PC-9 (cell line): ENCODE data around the gene ZNF786. TPM values are rescaled to one million over a fixed set of nuclear protein-coding genes. Genes with fewer than 3 reads are reported as not detected.

Experiments used
- BruUV-seq: library from RNA; stranded (reverse); fragments of 400-500 nt; replicated peaks from 2 replicates; lab custom pipeline; 2021; lab: Mats Ljungman, UMichigan
- CTCF ChIA-PET: fragments of 300-600 bp; sonication (Branson Sonifier 250); formaldehyde crosslinking; loops from one replicate; lab custom pipeline; 2022; ENCODE audit warnings: antibody characterized with exemption; lab: Charles Lee
- POLR2A ChIA-PET: fragments of 300-600 bp; sonication (Branson Sonifier 250); formaldehyde crosslinking; loops from one replicate; lab custom pipeline; 2022; ENCODE audit warnings: antibody characterized with exemption; ENCODE audit not compliant: unreplicated experiment; lab: Charles Lee
- DNase-seq, 2 experiments: peaks; one replicate each; pipeline versions ENCODE4 v3.0.0 to v3.0.0-alpha.2; 2015 to 2022; ENCODE audit warnings: mixed read lengths in 1 of 2
- H2AFZ ChIP-seq: fragments of 200-600 bp; sonication (generic); 2 replicates; pipeline ENCODE4 v1.8.1; 2017; ENCODE audit warnings: antibody characterized with exemption
- H3F3A ChIP-seq: fragments of 200-600 bp; sonication (generic); 2 replicates; pipeline ENCODE4 v1.8.1; 2017; ENCODE audit warnings: antibody characterized with exemption, mild to moderate bottlenecking, low read depth; ENCODE audit not compliant: insufficient read depth
- H3K27ac ChIP-seq: fragments of 200-600 bp; sonication (generic); 2 replicates; pipeline ENCODE4 v1.6.1; 2016; ENCODE audit warnings: mixed run types
- H3K27me3 ChIP-seq: fragments of 200-600 bp; sonication (generic); 2 replicates; pipeline ENCODE4 v1.6.1; 2016; ENCODE audit warnings: low read depth, mixed run types; ENCODE audit not compliant: insufficient read depth
- H3K36me3 ChIP-seq: fragments of 200-600 bp; sonication (generic); 2 replicates; pipeline ENCODE4 v1.6.1; 2016; ENCODE audit warnings: low read depth, mixed run types
- H3K4me1 ChIP-seq: fragments of 200-600 bp; sonication (generic); replicated peaks from 2 replicates; pipeline ENCODE4 v1.6.1; 2016; ENCODE audit warnings: mixed run types; ENCODE audit not compliant: insufficient read depth
- H3K4me2 ChIP-seq: fragments of 200-600 bp; sonication (generic); 2 replicates; pipeline ENCODE4 v1.6.1; 2017; ENCODE audit warnings: mixed run types
- H3K4me3 ChIP-seq: fragments of 200-600 bp; sonication (generic); 2 replicates; pipeline ENCODE4 v1.6.1; 2016; ENCODE audit warnings: mixed run types
- H3K79me2 ChIP-seq: fragments of 200-600 bp; sonication (generic); 2 replicates; pipeline ENCODE4 v1.6.1; 2017; ENCODE audit warnings: low read depth, mixed run types
- H3K9me2 ChIP-seq: fragments of 200-600 bp; sonication (generic); 2 replicates; pipeline ENCODE4 v1.8.1; 2017; ENCODE audit warnings: mild to moderate bottlenecking; ENCODE audit not compliant: insufficient read depth
- H3K9me3 ChIP-seq: fragments of 200-600 bp; sonication (generic); 2 replicates; pipeline ENCODE4 v1.8.1; 2016; ENCODE audit warnings: low read depth; ENCODE audit not compliant: insufficient read depth
- H4K20me1 ChIP-seq: fragments of 200-600 bp; sonication (generic); 2 replicates; pipeline ENCODE4 v1.8.1; 2017; ENCODE audit not compliant: insufficient read depth
- EZH2 ChIP-seq: fragments of 200-600 bp; sonication (generic); IDR thresholded peaks from 2 replicates; pipeline ENCODE4 v1.8.0; 2017; ENCODE audit warnings: antibody characterized with exemption, low read depth
- intact Hi-C: fragments of 100-400 bp; cut with micrococcal nuclease; formaldehyde crosslinking; loops from one replicate; pipeline ENCODE4 v1.10.0; 2022; ENCODE audit not compliant: unreplicated experiment
- total RNA-seq: library from RNA; stranded (reverse); gene quantifications from 2 replicates; pipeline ENCODE4 v1.2.3, GENCODE V29; 2021
- TF ChIP-seq, protein P1 (sequence below): fragments of 200-600 bp; sonication (generic); conservative IDR thresholded peaks from 2 replicates; pipeline ENCODE4 v1.6.1; 2017; ENCODE audit warnings: mixed run types, antibody characterized with exemption, mild to moderate bottlenecking, moderate library complexity

ZNF786 gene
- total RNA-seq, 1 experiment from 2014 or later: 8.4 TPM

DNA sequence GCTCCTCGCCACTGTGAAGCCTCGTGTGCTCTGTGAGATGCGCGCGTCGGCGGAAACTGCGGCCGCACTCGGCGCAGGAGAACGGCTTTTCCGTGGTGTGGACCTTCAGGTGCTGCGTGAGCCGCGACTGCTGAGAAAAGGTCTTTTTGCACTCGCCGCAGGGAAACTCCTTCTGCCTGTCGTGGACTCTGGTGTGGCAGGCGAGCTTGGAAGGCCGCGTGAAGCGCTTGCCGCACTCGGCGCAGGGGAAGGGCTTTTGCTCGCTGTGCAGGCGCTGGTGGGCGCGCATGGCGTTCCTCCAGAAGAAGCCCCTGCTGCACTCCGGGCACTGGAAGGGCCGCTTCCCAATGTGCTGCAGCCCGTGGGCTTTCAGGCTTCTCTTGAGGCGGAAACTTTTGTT is 13.7 kb upstream of the ZNF786 start:
- ChIA-PET CTCF (no interaction called here), POLR2A (no interaction called here)
- no peaks in the 10 kb centered on the region for H3K9me3 ChIP-seq
- H3F3A ChIP-seq: no peaks in the 10 kb centered on the region
- TF ChIP-seq, protein P1, sequence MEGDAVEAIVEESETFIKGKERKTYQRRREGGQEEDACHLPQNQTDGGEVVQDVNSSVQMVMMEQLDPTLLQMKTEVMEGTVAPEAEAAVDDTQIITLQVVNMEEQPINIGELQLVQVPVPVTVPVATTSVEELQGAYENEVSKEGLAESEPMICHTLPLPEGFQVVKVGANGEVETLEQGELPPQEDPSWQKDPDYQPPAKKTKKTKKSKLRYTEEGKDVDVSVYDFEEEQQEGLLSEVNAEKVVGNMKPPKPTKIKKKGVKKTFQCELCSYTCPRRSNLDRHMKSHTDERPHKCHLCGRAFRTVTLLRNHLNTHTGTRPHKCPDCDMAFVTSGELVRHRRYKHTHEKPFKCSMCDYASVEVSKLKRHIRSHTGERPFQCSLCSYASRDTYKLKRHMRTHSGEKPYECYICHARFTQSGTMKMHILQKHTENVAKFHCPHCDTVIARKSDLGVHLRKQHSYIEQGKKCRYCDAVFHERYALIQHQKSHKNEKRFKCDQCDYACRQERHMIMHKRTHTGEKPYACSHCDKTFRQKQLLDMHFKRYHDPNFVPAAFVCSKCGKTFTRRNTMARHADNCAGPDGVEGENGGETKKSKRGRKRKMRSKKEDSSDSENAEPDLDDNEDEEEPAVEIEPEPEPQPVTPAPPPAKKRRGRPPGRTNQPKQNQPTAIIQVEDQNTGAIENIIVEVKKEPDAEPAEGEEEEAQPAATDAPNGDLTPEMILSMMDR: no peak
- TF ChIP-seq EZH2: no peak
- no peaks in the 10 kb centered on the region for H3K79me2 ChIP-seq
- no peak overlapping the region for H3K27ac ChIP-seq
- intact Hi-C loops: no loop called here
- BruUV-seq: no TSS peak
- H3K36me3 ChIP-seq: no peaks in the 10 kb centered on the region
- H3K4me1 ChIP-seq: no peaks in the 10 kb centered on the region
- no peak overlapping the region for H2AFZ ChIP-seq
- no peaks in the 10 kb centered on the region for H3K27me3 ChIP-seq
- H3K4me2 ChIP-seq: no peak overlapping the region
- no peaks in the 10 kb centered on the region for H4K20me1 ChIP-seq
- DNase-seq: no peak
- H3K9me2 ChIP-seq: no peaks in the 10 kb centered on the region
- H3K4me3 ChIP-seq: no peak overlapping the region

- intact Hi-C loops: no loop called here
Observed at GRCh38 chr7:149103424-149103823, 12.9 kb upstream of the ZNF786 start.

GRCh38 chr7:149102666-149103065 is 12.1 kb upstream of the ZNF786 start:
- CTCF ChIA-PET: no interaction called here
- DNase-seq: no peak
- H3K4me2 ChIP-seq: no peak overlapping the region
- POLR2A ChIA-PET: no interaction called here
- no peaks in the 10 kb centered on the region for H3K9me3 ChIP-seq
- H3F3A ChIP-seq: no peaks in the 10 kb centered on the region
- H2AFZ ChIP-seq: no peak overlapping the region
- no peak overlapping the region for H3K27ac ChIP-seq
- intact Hi-C loops: no loop called here
- H3K27me3 ChIP-seq: no peaks in the 10 kb centered on the region
- no peak overlapping the region for H3K4me3 ChIP-seq
- no peaks in the 10 kb centered on the region for H3K9me2 ChIP-seq
- no peaks in the 10 kb centered on the region for H4K20me1 ChIP-seq
- no TSS peak for BruUV-seq
- no peak for TF ChIP-seq EZH2
- TF ChIP-seq, protein P1: no peak
- no peaks in the 10 kb centered on the region for H3K4me1 ChIP-seq
- H3K79me2 ChIP-seq: no peaks in the 10 kb centered on the region
- H3K36me3 ChIP-seq: no peaks in the 10 kb centered on the region

More at GRCh38 chr7:149103424-149103823, 12.9 kb upstream of the ZNF786 start:
- no peak for TF ChIP-seq EZH2
- TF ChIP-seq, protein P1: no peak
- H3K79me2 ChIP-seq: no peaks in the 10 kb centered on the region
- H3K27ac ChIP-seq: no peak overlapping the region
- no TSS peak for BruUV-seq
- H3K4me3 ChIP-seq: no peak overlapping the region
- no peak overlapping the region for H3K4me2 ChIP-seq
- no peak for DNase-seq
- no peaks in the 10 kb centered on the region for H3K36me3 ChIP-seq
- ChIA-PET CTCF (no interaction called here), POLR2A (no interaction called here)
- no peaks in the 10 kb centered on the region for H3K9me2 ChIP-seq
- H3F3A ChIP-seq: no peaks in the 10 kb centered on the region
- H2AFZ ChIP-seq: no peak overlapping the region
- no peaks in the 10 kb centered on the region for H3K4me1 ChIP-seq
- H4K20me1 ChIP-seq: no peaks in the 10 kb centered on the region
- no peaks in the 10 kb centered on the region for H3K27me3 ChIP-seq
- no peaks in the 10 kb centered on the region for H3K9me3 ChIP-seq
